Measurements from ENCODE around the gene POLR2F. TPM values are rescaled to one million over a fixed set of nuclear protein-coding genes. Genes with fewer than 3 reads are reported as not detected.

Gene POLR2F
- total RNA-seq: 85.0 and 90.1 TPM in 2 replicates

DNA sequence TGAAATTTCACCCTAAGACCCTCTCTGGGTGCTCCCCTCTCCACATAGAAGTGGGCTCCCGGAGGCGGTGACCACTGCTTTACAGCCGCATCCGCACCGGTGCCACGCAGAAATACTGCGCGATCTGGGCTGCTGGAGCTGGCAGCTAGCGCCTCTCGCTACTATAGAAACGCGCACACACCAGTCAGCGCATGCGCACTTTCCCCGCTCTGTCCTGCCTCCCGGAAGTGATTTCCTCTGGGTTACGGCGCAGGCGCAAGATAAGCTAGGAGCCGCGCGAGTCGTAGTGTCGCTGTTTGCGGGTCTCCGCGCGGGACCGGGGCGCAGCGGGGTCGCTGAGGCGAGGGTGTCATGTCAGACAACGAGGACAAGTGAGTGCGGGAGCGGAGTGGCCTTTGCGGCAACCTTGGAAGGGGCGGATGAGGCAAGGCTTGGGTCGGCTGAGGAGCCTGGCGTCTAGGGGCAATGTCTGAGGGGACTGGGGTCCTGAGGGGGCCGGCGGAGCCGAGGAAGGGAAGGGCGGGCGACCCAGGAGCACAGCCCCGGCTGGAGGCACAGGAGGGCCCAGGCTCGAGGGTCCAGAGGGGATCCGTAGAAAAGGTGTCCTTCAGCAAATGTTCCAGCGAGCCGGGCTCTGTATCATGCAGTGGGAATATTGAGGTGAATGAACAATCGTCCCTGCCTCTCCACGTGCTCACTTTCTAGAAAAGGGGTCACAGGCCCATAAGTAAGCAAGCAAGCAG, at the start of gene POLR2F, which contains the start of gene C22orf23:
Gene POLR2F, plus strand, starts transcription at position 263 of the 743 bp plus-strand sequence. Its CDS starts 89 bp downstream, at position 352.
Gene C22orf23, minus strand, starts transcription at position 165 of the 743 bp plus-strand sequence. CDS start 452 bp downstream, outside the sequence.

DNA sequence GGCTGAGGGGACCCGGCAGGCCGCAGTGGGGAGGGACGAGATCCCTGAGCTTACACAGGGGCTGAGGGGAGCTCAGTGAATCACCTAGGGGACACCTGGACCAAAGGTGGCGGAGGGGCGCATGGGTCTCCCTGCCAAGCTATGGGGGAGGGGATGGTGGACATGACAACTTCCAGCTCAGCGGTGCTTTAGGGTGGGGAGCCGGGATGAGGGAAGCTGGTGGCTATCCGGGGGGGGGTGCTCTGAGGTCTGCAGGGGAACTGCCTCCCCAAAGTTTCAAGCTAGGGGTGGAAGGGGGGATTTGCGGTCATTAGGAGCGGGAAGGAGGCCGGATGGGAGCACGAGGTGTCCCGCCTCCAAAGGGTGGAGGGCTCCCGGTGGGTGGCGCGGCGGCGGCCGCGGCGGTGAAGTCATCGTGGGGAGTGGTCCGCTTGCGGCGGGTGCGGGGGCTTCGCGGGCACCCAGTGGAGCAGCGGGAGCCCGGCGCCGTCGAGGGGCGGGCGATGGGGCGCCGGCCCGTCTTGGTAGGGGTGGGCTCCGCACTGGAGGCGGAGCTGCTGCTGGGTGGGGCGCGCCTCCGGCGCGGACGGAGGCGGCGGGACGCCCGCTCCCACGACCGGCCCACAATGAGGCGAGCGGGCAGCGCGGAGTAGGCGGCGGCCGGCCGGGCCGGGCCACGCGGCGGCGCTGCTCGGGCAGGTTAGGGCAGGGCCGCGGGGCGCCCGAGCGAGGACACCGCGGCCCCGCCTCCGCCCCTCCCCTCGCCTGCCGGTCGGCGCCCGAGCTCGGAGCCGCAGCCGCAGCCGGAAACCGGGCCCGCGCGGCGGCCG, 47.8 kb upstream of the POLR2F start, which contains the start of gene MICALL1:
Gene MICALL1, plus strand, starts transcription at position 764 of the 830 bp plus-strand sequence. CDS start 126 bp downstream, outside the sequence.

DNA sequence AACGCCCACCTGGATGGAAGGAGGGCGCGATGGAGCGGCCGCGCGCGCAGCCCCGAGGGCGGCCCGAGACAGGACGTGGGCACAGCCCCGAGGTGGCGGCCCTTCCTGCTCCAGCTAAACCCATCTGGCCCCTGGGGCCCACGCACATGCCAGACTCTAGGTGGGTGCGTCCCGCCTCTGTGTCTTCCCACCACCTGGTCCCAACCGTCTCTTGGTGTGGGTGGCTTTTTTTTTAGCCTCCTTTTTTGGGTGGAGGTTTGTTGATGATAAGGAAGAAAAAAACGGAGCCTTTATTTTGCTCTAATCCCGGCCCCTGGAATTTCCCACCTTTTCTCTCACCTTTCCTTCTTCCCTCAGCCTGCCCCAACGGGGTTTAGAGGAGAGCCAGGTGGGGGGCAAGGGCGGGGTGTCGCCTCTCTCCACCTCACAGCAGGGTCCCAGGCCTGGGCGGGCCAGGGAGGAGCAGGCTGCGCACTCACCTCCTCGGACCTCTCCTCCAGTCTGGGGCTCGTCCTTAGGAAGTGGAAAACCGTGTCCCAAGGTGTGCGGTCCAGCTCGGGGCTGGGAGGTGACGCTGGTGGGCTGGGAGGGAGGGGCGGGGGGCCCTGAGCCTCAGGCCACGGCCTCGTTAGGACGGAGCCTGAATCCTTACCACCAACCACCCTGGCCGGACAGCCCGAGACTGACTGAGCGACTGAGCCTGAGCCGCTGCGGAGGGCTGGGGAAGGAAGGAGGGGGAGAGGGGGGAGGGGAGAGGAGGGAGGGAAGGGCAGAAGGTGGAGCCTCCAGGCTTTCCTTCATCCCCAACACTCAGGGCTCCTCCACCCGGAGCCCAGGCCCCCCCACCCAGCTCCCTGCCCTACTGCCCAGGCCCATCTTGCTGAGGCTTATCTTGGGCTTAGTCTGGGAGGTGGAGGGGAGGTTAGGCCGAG, 30.6 kb downstream of the POLR2F start, which contains the start of gene SOX10:
Gene SOX10, minus strand, starts transcription at position 696 of the 932 bp plus-strand sequence. CDS start 771 bp downstream, outside the sequence.

Other genes with a start within 250 kb of the POLR2F start
- 18.5 and 31.3 TPM in 2 replicates for gene GCAT, start 145.8 kb upstream of the POLR2F start, total RNA-seq
- not detected in 2 replicates for gene GALR3, start 130.3 kb upstream of the POLR2F start, total RNA-seq
- 22.9 and 31.6 TPM in 2 replicates for gene ANKRD54, start 109.4 kb upstream of the POLR2F start, total RNA-seq
- gene EIF3L, start 104.3 kb upstream of the POLR2F start, total RNA-seq: 340 and 346 TPM in 2 replicates
- gene MICALL1, start 47.4 kb upstream of the POLR2F start, total RNA-seq: 25.3 and 35.6 TPM in 2 replicates
- 0.19 and 0.27 TPM in 2 replicates for gene C22orf23, start 98 bp upstream of the POLR2F start, total RNA-seq
- not detected in 2 replicates for gene SOX10, start 30.9 kb downstream of the POLR2F start, total RNA-seq
- gene PICK1, start 103.7 kb downstream of the POLR2F start, total RNA-seq: 8.5 and 10.0 TPM in 2 replicates
- 0.28 TPM in 1 of 2 replicates, not detected in the other for gene SLC16A8, start 130.5 kb downstream of the POLR2F start, total RNA-seq
- gene BAIAP2L2, start 157.0 kb downstream of the POLR2F start, total RNA-seq: 0.09 and 0.28 TPM in 2 replicates
- 3.8 and 7.5 TPM in 2 replicates for gene PLA2G6, start 228.1 kb downstream of the POLR2F start, total RNA-seq
- 41.1 and 79.1 TPM in 2 replicates for gene MAFF, start 248.3 kb downstream of the POLR2F start, total RNA-seq

Measured in endothelial cell of coronary artery (primary cell).